NCI-H345 treated with DMSO at 0.1 percent for 48 hours (cell line): ENCODE measurements around the gene STOX2.

Source experiments
- DNase-seq: peaks from one replicate; lab custom pipeline; 2025; ENCODE audit not compliant: unreplicated experiment; lab: John Stamatoyannopoulos, UW

STOX2 gene

DNA sequence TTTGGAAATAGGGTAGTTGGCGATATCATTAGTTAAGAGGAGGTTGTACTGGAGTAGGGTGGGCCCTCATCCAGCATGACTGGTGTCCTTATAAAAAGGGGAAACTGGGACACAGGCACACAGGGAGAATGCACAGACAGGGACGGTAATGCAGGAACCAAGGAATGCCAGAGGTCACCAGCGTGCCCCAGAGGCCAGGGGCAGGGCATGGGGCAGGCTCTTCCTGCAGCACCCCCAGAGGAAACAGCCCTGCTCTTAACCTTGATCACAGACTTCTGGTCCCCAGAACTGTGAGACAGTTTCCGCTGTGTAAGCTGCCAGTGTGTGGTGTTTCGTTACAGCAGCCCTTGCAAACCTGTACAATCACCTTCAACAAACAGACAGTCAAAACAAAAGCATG lies 15.9 kb upstream of the STOX2 start:
- no peak for DNase-seq

DNA sequence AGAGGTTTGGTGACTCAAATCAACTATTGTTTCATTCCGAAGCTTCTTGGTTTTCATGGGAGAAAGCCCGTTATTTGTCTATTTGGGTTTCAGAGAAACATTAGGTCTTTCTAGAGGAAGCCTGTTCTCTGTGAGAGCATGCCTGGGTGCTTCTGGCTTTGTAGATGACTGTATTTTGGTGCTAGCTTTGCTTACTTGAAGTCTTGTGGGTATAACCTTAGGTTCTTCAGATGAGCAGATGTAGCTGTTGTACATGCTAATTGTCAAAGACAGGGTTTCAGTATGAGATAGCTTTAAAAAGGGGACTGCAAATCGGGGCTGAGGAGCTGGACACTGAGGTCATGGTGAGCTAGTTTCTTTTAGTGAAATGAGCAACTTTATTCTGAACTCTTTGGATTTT lies 7.9 kb upstream of the STOX2 start:
- no peak for DNase-seq

DNA sequence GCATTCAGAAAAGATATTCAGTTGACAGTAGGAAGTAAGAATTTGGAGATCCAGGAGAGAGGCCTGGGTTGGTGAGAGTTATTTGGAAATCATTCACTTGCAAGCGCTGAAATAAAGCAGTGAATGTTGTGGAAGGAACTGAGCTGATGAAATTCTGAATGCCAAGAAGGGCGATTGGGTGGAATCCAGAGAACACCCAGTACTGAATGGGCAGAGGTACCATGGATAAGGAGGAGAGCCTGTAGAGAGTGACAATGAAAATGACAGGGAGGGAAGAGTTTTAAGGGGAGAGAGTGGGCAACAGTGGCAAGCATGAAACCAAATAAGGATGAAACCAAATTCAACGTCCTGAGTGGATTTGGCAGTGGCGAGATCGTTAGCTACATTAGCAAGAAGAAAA lies 6.7 kb upstream of the STOX2 start:
- no peak for DNase-seq

DNA sequence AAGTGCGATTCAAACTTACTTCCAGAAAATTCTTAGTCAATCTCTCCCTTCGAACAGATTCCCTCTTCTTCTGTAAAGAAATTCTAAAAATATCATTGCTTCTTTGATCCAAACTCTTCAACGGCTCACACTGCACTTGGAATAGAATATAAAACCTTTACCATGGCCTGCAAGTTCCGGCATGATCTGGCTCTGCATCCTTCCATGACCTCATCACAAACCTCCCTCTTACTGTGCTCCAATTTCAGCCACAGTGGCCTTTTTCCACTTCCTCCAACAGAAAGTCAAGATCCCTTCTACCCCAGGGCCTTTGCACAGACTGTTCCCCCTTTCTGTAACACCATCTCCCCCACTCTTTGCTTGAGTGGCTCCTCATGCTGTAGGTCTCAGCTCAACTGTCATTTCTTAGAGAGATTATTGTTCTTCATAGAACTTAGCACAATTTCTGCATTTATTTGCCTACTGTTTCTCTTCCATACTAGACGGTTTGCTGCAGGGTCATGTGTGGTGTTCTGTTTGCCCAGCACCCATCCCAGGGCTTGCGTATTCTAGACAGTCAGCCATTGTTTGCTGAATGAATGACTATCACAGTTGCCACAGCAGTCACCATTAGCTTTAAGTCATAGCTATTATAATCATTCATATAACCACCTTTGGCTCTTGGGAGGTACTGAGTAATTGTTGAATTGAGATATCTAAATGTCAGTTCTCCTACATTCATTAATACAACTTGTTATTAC lies 1.9 kb upstream of the STOX2 start:
- DNase-seq: no peak

DNA sequence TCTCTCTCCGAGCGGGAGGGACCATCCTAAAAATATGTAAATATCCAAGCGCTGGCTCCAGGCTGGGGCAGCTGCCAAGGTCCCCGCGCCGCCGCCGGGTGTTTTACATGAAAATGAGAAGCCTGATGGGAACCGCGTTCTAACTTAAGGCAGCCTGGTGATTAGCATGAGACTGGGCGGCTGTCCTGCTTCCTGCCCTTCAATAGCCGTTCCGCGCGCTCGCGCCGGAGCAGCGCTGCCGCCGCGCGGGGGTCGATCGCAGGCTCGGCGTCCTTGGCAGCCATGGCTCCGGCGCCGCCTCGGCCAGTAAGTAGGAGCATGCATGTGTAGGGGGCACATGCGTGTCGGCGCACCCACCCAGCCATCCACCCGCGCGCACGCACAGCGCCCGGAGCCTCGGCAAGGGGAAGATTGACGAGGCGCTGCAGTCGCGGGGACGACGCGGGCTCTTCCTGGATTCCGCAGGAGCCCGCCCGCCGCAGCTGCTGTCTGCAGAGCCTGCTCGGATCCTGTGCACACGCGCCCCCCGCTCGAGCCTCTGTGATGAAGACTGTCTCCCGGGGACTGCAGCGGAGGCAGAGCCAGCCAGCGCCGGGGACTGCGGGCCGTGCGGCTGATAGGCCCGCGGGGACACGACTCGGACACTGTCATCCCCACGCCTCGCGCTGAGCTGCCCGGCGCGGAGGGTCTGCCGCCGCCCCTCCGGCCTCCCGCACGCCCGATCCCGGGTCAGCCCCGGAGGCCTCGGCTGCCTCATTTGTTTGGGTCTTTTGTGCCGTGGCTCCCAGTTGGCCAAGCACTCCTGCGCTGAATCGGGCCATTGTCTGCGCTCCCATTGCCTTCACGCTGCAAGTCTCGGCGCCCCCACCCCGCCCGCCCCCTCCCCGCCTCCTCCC lies 734 bp downstream of the STOX2 start:
- no peak for DNase-seq

DNA sequence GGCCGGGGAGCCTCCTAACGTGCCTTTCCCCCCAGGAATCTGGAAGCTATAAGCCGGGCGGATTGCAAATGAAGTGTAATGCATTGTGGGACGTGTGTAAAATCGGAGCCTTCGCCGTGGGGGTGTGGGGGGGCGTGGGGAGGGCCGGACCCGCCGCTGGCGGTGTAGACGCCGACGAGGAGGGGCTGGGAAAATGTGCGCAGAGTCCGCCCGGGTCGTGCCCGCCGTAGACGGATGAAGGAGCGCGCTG lies 1.3 kb downstream of the STOX2 start:
- DNase-seq: no peak

DNA sequence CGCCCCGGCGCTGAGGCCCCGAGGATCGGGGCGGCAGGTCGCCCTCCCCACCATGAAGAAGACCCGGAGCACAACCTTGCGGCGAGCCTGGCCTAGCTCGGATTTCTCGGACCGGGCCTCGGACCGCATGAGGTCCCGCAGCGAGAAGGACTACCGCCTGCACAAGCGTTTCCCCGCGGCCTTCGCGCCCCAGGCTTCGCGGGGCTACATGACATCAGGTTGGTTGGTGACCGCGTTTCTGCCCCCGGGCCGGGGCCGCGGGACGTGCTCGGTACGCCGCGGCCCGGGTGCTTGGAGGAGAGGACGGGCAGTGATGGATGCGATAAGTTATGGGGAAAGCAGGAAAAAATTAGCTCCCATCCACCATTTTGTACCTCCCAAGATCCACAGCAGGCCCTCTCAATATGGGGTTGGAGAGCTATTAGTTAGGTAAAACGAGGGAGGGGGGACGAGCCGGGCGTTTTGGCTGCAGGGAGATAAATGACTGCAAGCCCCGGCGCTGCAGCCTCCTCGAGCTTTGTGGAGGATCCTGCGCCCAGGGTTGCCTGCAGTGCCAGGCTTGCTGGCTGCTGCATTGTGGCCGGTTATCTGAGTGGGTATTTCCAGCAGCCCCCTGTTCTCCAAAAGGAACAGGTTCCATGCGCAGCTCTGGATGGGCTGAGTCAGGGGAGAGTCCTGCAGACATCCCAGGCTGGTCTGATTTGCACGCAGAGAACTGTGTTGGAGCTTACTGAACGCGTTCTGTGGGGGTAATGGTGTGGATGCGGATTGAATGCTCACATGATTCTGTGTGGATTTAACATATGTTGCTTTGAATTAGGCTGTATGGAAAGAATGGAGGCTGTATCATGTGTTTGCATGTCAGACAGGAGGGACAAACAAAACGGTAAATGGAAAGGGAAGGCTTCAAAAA lies 1.9 kb downstream of the STOX2 start:
- no peak for DNase-seq

DNA sequence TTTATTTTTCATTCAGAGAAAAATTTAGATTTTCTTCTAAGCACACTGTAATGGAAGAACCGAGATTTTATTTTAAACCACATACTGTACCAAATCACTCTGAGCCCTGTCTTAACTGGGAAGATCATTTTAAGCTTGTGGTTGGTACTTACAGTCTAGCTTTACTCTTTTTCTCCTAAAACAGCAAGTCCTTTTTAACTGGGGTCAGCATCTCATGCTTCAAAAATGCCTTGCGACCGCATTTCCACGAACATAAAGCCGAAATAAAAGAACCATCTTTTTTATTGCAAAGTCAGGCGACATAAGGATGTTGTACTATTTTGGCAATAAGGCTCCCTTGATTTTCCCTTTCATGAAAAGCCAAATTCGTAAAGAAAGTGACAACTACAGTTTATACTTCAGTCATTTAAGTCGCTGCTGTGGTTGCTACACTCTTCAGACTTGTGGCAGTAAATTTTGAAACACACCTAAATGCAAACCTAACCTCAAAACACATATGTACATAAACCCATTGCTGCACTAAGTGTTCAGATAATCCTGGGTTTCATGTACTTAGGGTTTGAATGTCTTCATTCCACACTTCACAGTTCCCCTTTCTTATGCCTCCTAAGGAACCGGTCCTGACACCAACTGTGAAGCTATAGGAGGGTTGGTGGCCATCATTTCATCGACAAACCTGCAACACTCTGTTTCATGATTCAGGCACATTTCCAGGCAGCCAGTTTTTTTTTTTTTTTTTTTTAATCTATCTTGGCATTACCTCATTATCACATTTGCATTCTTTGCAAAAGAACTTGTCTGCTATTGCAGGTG lies 3.0 kb downstream of the STOX2 start:
- DNase-seq: no peak

DNA sequence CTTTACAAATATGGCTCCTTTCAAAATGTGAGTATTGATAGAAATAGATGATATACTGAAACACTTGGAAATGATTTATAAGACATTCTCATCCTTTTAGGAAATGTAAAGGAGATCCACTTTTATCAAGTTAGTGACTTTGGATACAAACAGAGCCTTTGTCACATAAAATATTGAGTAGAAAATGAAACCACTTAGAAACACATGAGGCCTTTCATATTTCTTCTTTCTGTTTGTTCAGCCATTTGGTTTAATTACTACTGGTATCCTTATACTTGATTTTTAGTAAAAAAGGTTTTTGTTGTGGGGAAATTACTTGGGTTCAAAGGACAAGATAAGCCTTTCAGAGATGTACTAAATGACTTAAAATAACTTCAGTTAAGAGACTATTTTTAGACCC lies 4.1 kb downstream of the STOX2 start:
- no peak for DNase-seq

DNA sequence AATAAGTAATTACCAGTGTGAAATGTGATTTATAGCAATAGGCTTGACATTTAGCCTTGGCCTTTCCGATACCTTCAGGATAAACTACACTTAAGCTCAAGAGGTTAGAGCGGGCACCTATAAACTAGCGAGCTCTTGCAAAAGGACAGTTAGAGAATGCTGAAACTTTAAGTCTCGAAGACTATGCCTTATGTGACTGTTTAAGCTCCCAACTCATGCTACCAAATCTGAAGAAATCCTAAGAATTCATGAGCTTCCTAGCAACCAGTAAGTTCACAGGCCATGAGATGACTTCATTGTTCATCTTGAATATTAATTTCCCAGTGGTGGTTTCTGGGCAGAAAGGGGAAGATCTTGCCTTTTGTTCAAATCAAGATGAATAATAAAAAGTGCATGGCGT lies 4.7 kb downstream of the STOX2 start:
- no peak for DNase-seq

DNA sequence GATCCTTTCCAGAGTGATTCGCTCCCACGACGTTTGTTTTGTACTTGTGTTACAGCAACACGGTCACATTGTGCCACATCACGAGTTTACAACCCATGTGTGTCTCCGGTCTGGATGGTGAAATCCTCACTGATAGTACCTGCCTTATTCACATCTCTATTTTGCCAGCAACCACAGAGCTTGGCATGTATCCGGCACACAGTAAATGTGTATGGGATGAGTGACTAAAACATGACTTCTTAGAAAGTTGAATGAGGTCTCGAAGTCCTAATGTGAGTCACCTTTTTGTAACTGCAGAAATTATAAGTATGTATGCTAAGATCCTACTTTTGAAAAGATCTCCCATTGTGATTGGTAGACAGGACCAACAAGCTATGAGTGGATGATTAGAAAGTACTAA lies 7.5 kb downstream of the STOX2 start:
- no peak for DNase-seq

DNA sequence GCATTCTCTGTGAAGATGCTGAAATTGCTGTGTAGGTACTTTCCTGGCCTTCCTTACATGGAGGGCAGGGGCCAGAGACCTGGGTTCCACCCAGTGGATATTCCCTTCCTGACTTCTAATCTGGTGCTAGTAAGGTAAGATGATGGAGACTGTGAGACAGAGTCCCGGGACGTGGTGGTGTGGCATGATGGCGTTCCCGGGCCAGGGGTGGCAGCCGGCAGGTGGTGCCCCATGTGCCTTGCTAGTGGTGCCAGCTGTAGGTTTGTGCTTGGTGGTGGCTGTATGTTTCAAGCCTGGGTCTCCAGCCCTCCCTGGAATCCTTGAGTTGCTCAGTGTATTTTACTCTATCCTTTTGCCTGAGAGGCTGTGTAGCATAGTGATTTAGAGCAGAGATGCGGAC lies 10.9 kb downstream of the STOX2 start:
- DNase-seq: no peak

DNA sequence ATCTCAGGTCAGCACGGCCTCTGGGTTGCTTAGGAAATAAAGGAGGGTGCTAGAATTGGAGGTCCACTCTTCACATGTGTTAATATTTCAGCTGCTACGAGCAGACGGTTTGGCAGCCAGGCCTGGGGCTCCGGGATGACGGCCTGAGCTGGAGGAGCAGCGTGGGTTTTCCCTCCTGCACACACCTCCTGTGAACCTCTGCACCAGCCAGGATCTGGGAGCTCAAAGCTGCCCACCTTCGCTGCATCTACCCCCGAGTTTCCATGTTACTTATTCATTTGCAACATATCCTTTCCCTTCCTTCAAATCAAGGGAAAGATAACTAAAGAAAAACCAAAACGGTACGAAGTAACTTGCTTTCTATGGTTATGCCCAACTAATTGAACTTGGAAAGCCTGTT lies 13.6 kb downstream of the STOX2 start:
- no peak for DNase-seq

DNA sequence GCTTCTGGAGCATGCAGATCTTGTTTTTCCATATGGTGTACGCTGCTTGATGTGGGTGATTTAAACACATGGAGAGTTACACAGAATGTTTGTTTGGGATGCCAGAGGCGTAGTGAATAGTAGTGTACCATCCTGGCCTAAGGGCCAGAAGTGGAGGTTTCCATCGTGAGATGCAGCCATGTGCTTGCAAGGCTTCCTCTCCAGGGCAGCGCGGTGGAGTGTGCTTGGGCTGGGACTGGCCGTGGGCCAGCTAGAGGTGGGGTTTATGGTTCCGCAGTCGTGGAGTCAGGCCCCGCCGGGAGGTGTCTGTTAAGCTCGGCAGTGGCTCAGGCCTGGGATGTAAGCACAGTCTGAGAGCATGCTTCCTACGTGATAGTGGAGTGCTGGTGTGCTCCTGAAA lies 14.0 kb downstream of the STOX2 start:
- no peak for DNase-seq

DNA sequence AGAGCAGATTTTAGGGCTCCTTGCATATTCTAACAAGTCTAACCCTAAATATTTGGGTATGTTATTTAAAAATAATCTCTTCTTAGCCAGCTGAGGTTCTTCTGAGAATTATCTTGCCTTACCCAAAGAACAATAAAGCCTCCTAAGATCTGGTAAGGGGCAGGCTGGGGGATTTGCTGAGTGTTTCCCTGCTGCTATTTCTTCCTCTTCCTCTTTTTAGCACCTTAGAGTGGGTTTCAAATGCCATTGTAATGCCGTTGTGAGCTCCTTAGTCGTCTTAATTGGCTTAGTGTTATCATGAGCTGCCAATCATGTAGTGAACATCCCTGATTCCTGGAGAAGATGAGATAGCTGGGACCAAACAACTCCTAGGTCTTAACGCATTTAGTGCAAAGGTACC lies 15.4 kb downstream of the STOX2 start:
- DNase-seq: no peak

DNA sequence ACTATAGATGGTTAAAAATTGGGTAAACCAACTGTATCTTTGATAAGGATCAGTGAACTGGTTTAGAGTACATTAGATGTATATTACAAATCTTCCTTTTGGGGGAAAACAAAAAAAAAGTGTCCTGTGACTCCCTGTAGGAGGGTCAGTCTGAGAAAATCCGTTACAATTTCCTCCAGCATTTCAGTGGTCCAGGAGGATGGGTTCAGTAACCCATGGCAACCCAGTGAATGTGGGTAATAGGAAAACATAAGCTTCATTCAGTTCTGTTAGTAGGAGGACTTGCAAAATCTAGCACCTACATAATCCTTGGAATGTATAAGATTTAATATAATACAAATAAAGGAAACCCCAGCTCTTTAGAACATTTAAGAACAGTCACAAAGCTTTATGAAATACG lies 16.2 kb downstream of the STOX2 start:
- no peak for DNase-seq

DNA sequence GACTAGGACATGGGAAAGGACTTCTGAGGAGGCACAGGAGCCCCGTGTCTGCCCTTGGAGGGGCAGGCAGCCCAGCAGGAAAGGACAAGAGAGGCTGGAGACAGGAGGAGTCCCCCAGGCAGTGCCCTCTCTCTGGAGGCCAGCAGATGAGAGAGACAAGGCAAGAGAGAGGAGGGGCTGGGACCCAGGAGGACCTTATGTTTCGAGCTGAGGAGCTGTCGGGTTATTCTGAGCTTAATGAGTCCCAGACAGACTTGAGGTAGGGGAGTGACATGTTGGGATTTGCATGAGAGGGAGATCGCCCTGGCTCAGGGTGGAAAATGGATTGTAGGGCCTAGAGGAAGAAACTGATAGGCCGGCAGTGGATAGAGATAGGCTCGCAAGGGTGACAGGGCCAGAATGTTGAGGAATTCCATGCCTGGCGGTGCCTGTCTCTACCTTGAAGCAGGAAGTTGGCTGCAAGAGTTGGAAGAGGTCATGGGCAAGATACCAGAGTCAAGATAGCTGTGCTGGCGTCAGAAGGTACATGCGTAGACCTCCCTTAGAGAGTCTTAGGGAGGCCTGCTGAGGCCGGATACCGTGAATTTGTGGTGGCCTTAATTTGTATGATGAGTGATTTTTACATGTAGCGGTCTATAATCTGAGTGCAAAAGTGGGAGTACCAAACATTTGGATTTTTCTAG lies 19.4 kb downstream of the STOX2 start:
- DNase-seq: no peak

DNA sequence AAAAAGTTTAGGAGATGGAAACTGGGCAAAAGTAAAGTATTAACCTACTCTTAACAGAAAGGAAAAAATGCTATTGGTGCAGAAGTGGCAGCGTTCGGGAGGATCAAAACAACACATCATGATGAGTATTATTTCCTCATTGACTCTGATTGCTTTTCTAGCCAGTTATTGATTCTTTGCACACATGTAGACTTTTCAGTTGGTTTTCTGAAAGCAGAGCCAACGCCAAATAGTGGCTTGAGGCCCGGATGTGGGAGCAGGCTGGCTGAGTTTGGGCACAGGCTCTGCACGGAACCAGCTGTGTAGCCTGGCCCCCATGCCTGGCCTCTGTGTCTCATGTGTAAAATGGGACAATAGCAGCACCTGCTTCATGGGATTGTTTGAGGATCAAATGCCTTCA lies 21.8 kb downstream of the STOX2 start:
- DNase-seq: no peak

DNA sequence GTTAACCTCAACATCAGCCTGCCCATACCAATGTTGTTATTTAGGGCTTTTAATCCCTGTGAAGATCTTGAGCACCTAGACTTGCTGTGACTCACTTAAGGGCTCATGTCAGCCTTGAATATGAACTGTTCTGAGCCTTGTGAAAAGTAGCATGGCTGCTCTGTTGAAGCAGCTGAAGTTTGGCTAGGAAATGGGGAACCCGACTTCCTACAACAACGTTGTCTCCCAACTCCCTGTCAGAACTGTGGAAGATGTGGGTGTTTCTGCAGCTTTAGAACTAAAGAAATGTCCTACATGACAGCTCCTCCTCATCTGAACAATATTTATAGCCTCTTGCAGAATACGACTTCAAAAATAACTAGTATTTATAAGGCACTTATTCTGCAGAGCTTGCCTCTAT lies 27.5 kb downstream of the STOX2 start:
- DNase-seq: no peak

DNA sequence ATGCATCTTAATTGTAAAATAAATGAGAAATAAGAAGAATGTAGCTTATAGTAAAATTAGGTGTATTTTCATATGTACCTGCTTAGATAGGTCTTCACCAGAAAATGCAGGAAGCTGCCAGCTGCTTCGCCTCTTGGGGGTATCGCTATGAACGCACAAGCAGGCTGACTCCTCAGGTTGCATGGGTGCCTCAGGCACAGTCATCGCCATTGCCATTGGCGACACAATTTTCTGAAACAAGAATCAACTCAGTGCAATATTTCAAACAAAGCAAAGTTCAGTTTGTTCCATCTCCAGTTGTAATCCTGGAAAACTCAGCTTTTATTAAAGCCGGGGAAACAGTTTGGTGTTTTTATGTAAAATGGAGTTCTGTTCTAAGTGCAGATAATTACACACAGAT lies 29.7 kb downstream of the STOX2 start:
- DNase-seq: no peak
